ENCODE data around the gene OMP.

- TF ChIP-seq POLR2A (IDR thresholded peaks at IDR 0.05) (no peak), CTCF (IDR thresholded peaks at IDR 0.05) (no peak)
These were observed 27.5 kb downstream of the OMP start for GRCh38 chr11:77129842-77130756.
